Uterus (tissue), 2 donors: ENCODE results near the gene DHX38.

Source experiments
- CTCF ChIP-seq, 4 experiments: fragments of 200-600 bp in 2 of 4; fragments of 450-650 bp in 2 of 4; sonication (generic) in 2 of 4; IDR thresholded peaks; one replicate each; pipeline ENCODE4 v1.5.1; 2016 to 2019; ENCODE audit warnings: antibody characterized with exemption in 4 of 4, mild to moderate bottlenecking in 2 of 4, moderate library complexity in 1 of 4
- POLR2A ChIP-seq, 2 donors: fragments of 450-650 bp; IDR thresholded peaks; one replicate each; pipeline ENCODE4 v1.6.1; 2016; ENCODE audit warnings: antibody characterized with exemption in 2 of 2, mild to moderate bottlenecking in 1 of 2, moderate library complexity in 1 of 2

GRCh38 chr16:72099377-72099818, 5.8 kb downstream of the DHX38 start:
- TF ChIP-seq CTCF (IDR thresholded peaks at IDR 0.05) (peak in 3 of 4 experiments; percentile 12 to 42 (median 20)), POLR2A (IDR thresholded peaks at IDR 0.05) (no peak)
